ENCODE measurements around the gene PRR15L.

DNA sequence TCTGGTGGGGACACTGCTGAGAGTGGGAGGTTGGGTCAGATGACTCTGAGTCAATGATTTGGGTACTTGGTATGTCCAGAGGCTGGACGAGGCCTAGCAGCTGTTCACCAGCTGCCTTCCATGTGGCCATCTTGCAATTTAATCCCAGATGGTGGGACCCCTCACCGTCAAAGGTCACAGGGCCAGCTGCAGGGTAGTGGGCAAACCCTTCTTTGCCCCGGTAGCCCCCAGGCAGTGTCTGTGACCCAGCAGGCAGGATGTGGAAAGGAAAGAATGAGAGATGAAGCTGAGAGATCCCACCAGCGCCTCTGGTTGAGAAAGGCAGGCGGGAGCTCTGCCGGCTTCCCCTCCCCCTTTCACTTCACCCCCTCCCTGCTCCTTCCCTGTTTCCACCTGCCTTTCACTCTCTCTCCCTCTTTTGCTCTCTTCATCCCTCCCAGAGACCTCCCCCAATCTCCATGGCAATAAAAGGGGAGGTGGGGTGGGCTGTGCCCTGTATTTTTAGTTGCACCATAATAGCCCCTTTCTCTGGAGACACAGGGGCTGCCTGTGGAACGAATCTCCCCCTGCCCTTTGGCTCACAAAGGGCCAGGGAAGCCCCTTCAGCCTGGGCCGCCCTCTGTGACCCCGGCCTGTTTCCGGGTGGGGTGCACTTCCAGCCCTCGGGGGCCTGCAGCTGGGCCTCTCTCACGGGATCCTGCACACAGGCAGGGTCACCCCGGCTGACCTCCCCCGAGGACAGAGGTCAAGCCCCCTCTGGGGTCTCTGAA, 33.5 kb upstream of the PRR15L start:
- TF ChIP-seq JUND (IDR thresholded peaks at IDR 0.05; ENCODE audit: low read length) (no peak), CHD1 (IDR thresholded peaks at IDR 0.05; ENCODE audit: low read depth, low read length) (no peak)
- TF ChIP-seq, protein P1, sequence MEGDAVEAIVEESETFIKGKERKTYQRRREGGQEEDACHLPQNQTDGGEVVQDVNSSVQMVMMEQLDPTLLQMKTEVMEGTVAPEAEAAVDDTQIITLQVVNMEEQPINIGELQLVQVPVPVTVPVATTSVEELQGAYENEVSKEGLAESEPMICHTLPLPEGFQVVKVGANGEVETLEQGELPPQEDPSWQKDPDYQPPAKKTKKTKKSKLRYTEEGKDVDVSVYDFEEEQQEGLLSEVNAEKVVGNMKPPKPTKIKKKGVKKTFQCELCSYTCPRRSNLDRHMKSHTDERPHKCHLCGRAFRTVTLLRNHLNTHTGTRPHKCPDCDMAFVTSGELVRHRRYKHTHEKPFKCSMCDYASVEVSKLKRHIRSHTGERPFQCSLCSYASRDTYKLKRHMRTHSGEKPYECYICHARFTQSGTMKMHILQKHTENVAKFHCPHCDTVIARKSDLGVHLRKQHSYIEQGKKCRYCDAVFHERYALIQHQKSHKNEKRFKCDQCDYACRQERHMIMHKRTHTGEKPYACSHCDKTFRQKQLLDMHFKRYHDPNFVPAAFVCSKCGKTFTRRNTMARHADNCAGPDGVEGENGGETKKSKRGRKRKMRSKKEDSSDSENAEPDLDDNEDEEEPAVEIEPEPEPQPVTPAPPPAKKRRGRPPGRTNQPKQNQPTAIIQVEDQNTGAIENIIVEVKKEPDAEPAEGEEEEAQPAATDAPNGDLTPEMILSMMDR (IDR thresholded peaks at IDR 0.05; ENCODE audit: control extremely low read depth in 1 of 3, insufficient read depth in 1 of 3, low read depth in 1 of 3, low read length in 3 of 3), result no peak

All from H1 (cell line).